ENCODE results near the gene SMAD2. TPM values are rescaled to one million over a fixed set of nuclear protein-coding genes. Genes with fewer than 3 reads are reported as not detected.

SMAD2 gene
- total RNA-seq, 1 donor from 2014 or later, result 111 TPM

GRCh38 chr18:47844828-47845498 lies 85.5 kb downstream of the SMAD2 start:
- Mint-ChIP-seq H3K9me3 (no peaks in the 10 kb centered on the region), H3K27ac (no peak overlapping the region), H3K36me3 (peaks cover 34% of the 10 kb centered on the region), H3K4me3 (no peak overlapping the region), H3K4me1 (ENCODE audit: unreplicated experiment) (no peaks in the 10 kb centered on the region), H3K27me3 (no peaks in the 10 kb centered on the region)
- no peak for TF ChIP-seq CTCF (conservative IDR thresholded peaks at IDR 0.05)
- DNase-seq (ENCODE audit: extremely low spot score, unreplicated experiment), result no peak

GRCh38 chr18:47842836-47843235 lies 87.6 kb downstream of the SMAD2 start:
- Mint-ChIP-seq H3K27me3 (no peaks in the 10 kb centered on the region), H3K27ac (no peak overlapping the region), H3K36me3 (peaks cover 39% of the 10 kb centered on the region), H3K4me1 (ENCODE audit: unreplicated experiment) (no peaks in the 10 kb centered on the region), H3K4me3 (no peak overlapping the region), H3K9me3 (no peaks in the 10 kb centered on the region)
- TF ChIP-seq CTCF (conservative IDR thresholded peaks at IDR 0.05), result no peak
- DNase-seq (ENCODE audit: extremely low spot score, unreplicated experiment), result no peak

- H3K27me3 Mint-ChIP-seq, result no peaks in the 10 kb centered on the region
- peaks cover 42% of the 10 kb centered on the region for H3K36me3 Mint-ChIP-seq
- H3K4me3 Mint-ChIP-seq, result no peak overlapping the region
- no peak for DNase-seq (ENCODE audit: extremely low spot score, unreplicated experiment)
- no peak for TF ChIP-seq CTCF (conservative IDR thresholded peaks at IDR 0.05)
- no peaks in the 10 kb centered on the region for H3K4me1 Mint-ChIP-seq (ENCODE audit: unreplicated experiment)
- no peak overlapping the region for H3K27ac Mint-ChIP-seq
- no peaks in the 10 kb centered on the region for H3K9me3 Mint-ChIP-seq
Observed at GRCh38 chr18:47838396-47838795, 92.1 kb downstream of the SMAD2 start.

- no peaks in the 10 kb centered on the region for H3K9me3 Mint-ChIP-seq
- TF ChIP-seq CTCF (conservative IDR thresholded peaks at IDR 0.05), result no peak
- no peak overlapping the region for H3K27ac Mint-ChIP-seq
- no peaks in the 10 kb centered on the region for H3K4me1 Mint-ChIP-seq (ENCODE audit: unreplicated experiment)
- no peak for DNase-seq (ENCODE audit: extremely low spot score, unreplicated experiment)
- H3K4me3 Mint-ChIP-seq, result no peak overlapping the region
- H3K27me3 Mint-ChIP-seq, result no peaks in the 10 kb centered on the region
- peaks cover 27% of the 10 kb centered on the region for H3K36me3 Mint-ChIP-seq
Observed at GRCh38 chr18:47832348-47832747, 98.1 kb downstream of the SMAD2 start.

- H3K36me3 Mint-ChIP-seq, result peaks cover 25% of the 10 kb centered on the region
- no peak overlapping the region for H3K4me3 Mint-ChIP-seq
- DNase-seq (ENCODE audit: extremely low spot score, unreplicated experiment), result no peak
- H3K9me3 Mint-ChIP-seq, result no peaks in the 10 kb centered on the region
- no peak overlapping the region for H3K27ac Mint-ChIP-seq
- no peaks in the 10 kb centered on the region for H3K4me1 Mint-ChIP-seq (ENCODE audit: unreplicated experiment)
- no peaks in the 10 kb centered on the region for H3K27me3 Mint-ChIP-seq
- TF ChIP-seq CTCF (conservative IDR thresholded peaks at IDR 0.05), result no peak
Observed at GRCh38 chr18:47831351-47831750, 99.1 kb downstream of the SMAD2 start.
